HEK293T (cell line): ENCODE results near the gene IRAK4.

Experiments used
- CTCF ChIA-PET: fragments of 350-600 bp; formaldehyde crosslinking; extraction: SDS; loops from one replicate; lab custom pipeline; 2021; ENCODE audit warnings: antibody characterized with exemption, inconsistent platforms; lab: Yijun Ruan, JAX
- POLR2A ChIA-PET: fragments of 350-600 bp; formaldehyde crosslinking; extraction: SDS; loops from one replicate; lab custom pipeline; 2020; ENCODE audit warnings: antibody characterized with exemption, inconsistent platforms; lab: Yijun Ruan, JAX
- DNase-seq: peaks from one replicate; pipeline ENCODE4 v3.0.0; 2012; ENCODE audit warnings: mixed read lengths; ENCODE audit errors: extremely low spot score
- ARNT ChIP-seq: fragments of 450-650 bp; IDR thresholded peaks from 2 replicates; pipeline ENCODE4 v1.6.1; 2017; ENCODE audit warnings: mild to moderate bottlenecking
- BHLHE40 ChIP-seq: fragments of 450-650 bp; IDR thresholded peaks from 2 replicates; pipeline ENCODE4 v1.6.1; 2016; ENCODE audit warnings: mild to moderate bottlenecking, moderate library complexity, borderline replicate concordance
- CTBP1 ChIP-seq: fragments of 450-650 bp; IDR thresholded peaks from 2 replicates; pipeline ENCODE4 v1.6.1; 2016; ENCODE audit warnings: borderline replicate concordance
- ELF4 ChIP-seq: fragments of 450-650 bp; IDR thresholded peaks from 2 replicates; pipeline ENCODE4 v1.6.1; 2017; ENCODE audit warnings: antibody characterized with exemption
- FOXA1 ChIP-seq: fragments of 450-650 bp; IDR thresholded peaks from 2 replicates; pipeline ENCODE4 v1.6.1; 2016; ENCODE audit warnings: mild to moderate bottlenecking
- FOXK2 ChIP-seq: fragments of 450-650 bp; IDR thresholded peaks from 2 replicates; pipeline ENCODE4 v1.6.1; 2016; ENCODE audit warnings: mild to moderate bottlenecking
- FOXM1 ChIP-seq: fragments of 450-650 bp; IDR thresholded peaks from 2 replicates; pipeline ENCODE4 v1.6.1; 2017; ENCODE audit warnings: mild to moderate bottlenecking, borderline replicate concordance
- HDGF ChIP-seq: fragments of 450-650 bp; IDR thresholded peaks from 2 replicates; pipeline ENCODE4 v1.6.1; 2017; ENCODE audit warnings: antibody characterized with exemption, borderline replicate concordance
- L3MBTL2 ChIP-seq: fragments of 450-650 bp; conservative IDR thresholded peaks from 2 replicates; pipeline ENCODE4 v1.6.1; 2016; ENCODE audit warnings: mild to moderate bottlenecking
- LEF1 ChIP-seq: fragments of 450-650 bp; IDR thresholded peaks from 2 replicates; pipeline ENCODE4 v1.6.1; 2017; ENCODE audit warnings: mild to moderate bottlenecking, borderline replicate concordance
- NFRKB ChIP-seq: fragments of 450-650 bp; IDR thresholded peaks from 2 replicates; pipeline ENCODE4 v1.6.1; 2016; ENCODE audit warnings: mild to moderate bottlenecking, moderate library complexity
- SP1 ChIP-seq: fragments of 450-650 bp; IDR thresholded peaks from 2 replicates; pipeline ENCODE4 v1.6.1; 2017
- SUZ12 ChIP-seq: fragments of 450-650 bp; IDR thresholded peaks from 2 replicates; pipeline ENCODE4 v1.6.1; 2016; ENCODE audit warnings: mild to moderate bottlenecking
- TARDBP ChIP-seq: fragments of 450-650 bp; IDR thresholded peaks from 2 replicates; pipeline ENCODE4 v1.6.1; 2016
- ZNF384 ChIP-seq: fragments of 450-650 bp; IDR thresholded peaks from 2 replicates; pipeline ENCODE4 v1.6.1; 2016
- TF ChIP-seq, protein P1 (sequence below): fragments of 450-650 bp; IDR thresholded peaks from 2 replicates; pipeline ENCODE4 v1.6.1; 2016

IRAK4 gene

DNA sequence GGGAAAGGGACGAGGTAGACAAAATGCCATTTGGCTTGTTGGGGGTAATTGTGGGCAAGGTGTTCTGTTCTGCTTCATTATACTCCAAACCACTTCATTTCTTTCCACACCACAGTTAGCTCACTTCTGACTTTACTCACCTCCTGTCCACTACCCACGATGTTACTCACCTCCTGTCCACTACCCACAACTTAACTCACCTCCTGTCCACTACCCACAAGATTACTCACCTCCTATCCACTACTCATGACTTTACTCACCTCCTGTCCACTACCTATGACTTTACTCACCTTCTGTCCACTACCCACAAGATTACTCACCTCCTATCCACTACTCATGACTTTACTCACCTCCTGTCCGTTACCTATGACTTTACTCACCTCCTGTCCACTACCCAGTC lies 57.4 kb downstream of the IRAK4 start:
- ChIA-PET POLR2A (interaction anchor here (3.2 kb wide), 1 partner anchor 10 kb away, joined by 23 read pairs; the partner anchor contains the start of gene TWF1), CTCF (no interaction called here)
- DNase-seq: no peak
- TF ChIP-seq FOXK2 (no peak), LEF1 (no peak), HDGF (no peak), TARDBP (no peak), BHLHE40 (no peak), ZNF384 (no peak), SUZ12 (no peak)
- TF ChIP-seq, protein P1, sequence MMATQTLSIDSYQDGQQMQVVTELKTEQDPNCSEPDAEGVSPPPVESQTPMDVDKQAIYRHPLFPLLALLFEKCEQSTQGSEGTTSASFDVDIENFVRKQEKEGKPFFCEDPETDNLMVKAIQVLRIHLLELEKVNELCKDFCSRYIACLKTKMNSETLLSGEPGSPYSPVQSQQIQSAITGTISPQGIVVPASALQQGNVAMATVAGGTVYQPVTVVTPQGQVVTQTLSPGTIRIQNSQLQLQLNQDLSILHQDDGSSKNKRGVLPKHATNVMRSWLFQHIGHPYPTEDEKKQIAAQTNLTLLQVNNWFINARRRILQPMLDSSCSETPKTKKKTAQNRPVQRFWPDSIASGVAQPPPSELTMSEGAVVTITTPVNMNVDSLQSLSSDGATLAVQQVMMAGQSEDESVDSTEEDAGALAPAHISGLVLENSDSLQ: no peak

DNA sequence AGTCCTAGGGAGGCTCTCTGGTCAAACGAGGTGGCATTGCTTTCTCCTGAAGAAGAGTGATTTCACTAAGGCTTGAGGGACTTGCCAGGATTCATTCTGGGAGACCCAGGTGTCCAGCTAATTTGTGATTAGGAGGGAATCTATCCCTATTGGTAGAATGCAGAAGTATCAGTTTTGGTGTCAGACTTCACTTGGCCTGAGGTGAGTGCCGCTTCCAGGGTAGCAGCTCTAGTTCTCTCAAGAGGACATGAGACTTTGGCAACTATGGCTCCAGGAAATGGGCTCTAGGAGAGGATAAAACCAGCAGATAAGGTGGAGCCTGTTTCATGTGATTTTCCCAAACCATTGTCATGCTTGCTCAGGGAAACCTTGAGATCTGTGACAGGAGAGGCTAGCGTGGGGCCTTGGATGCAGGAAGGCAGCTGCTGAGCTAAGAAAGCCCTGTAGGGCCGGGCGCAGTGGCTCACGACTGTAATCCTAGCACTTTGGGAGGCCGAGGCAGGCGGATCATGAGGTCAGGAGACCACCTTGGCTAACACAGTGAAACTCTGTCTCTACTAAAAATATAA lies 65.5 kb downstream of the IRAK4 start:
- POLR2A ChIA-PET: interaction anchor here (0.6 kb wide), 1 partner anchor 17 kb away, joined by 3 read pairs; no protein-coding TSS in a partner anchor
- CTCF ChIA-PET: no interaction called here
- no peak for DNase-seq

DNA sequence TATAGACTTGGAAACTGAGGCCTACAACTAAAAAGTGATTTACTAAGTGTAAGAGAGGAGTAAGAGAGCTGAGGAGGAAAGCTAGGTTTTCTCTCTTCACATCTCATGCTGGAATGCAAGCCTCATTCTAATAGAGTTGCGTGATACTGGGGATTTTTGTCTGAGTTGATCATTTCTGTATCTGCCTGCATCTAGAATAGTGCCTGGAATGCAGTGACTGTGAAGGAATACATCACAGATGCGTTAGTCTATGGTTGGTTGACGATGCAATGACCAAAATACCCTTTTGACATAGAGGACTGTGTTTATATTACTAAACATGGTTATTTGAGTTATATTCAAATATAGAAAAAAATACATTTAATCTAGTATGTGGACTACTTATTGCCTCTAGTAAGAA lies 67.9 kb downstream of the IRAK4 start:
- ChIA-PET POLR2A (interaction anchor here (0.9 to 1.2 kb wide), 2 partner anchors 9 to 20 kb away, joined by 3 to 6 read pairs; partner anchors contain the start of genes TMEM117 and TWF1), CTCF (no interaction called here)
- TF ChIP-seq NFRKB: no peak
- TF ChIP-seq BHLHE40: no peak
- no peak for TF ChIP-seq L3MBTL2
- no peak for TF ChIP-seq SUZ12
- TF ChIP-seq FOXK2: no peak
- TF ChIP-seq LEF1: no peak
- no peak for TF ChIP-seq ZNF384
- no peak for TF ChIP-seq ARNT
- no peak for TF ChIP-seq FOXM1
- TF ChIP-seq CTBP1: no peak
- TF ChIP-seq, protein P1: no peak
- TF ChIP-seq SP1: no peak
- no peak for TF ChIP-seq HDGF
- no peak for TF ChIP-seq ELF4
- TF ChIP-seq FOXA1: no peak
- no peak for TF ChIP-seq TARDBP
- no peak for DNase-seq

More for the DNA sequence above, 65.5 kb downstream of the IRAK4 start:
- TF ChIP-seq L3MBTL2: no peak
- no peak for TF ChIP-seq HDGF
- no peak for TF ChIP-seq FOXA1
- TF ChIP-seq ELF4: no peak
- no peak for TF ChIP-seq FOXK2
- no peak for TF ChIP-seq ZNF384
- TF ChIP-seq, protein P1: no peak
- no peak for TF ChIP-seq ARNT
- TF ChIP-seq SUZ12: no peak
- no peak for TF ChIP-seq FOXM1
- no peak for TF ChIP-seq NFRKB
- TF ChIP-seq LEF1: no peak
- TF ChIP-seq CTBP1: no peak
- TF ChIP-seq SP1: no peak

DNA sequence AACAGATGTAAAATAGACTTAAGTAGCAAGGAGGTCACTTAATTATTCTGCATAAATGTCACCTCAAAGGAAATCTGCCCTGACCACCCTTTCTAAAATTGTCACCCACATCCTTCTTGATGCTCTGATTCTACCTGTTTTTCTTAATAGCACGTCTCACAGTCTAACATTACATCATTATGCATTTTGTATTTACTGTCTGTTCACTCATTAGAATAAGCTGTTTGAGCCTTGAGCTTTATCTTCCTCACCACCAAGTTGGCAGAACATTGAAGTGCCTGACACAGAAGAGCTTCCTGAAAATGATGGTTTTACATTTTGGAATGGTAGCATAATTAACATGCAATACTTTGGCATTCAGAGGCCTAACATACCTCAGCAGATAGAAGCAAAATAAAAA lies 68.3 kb downstream of the IRAK4 start:
- POLR2A ChIA-PET: interaction anchor here (1.2 kb wide), 1 partner anchor 20 kb away, joined by 6 read pairs; the partner anchor contains the start of gene TWF1
- CTCF ChIA-PET: no interaction called here
- DNase-seq: no peak
- TF ChIP-seq FOXK2 (no peak), SP1 (no peak), FOXM1 (no peak), HDGF (no peak), ARNT (no peak), NFRKB (no peak), ELF4 (no peak), CTBP1 (no peak), TARDBP (no peak), SUZ12 (no peak), LEF1 (no peak), L3MBTL2 (no peak), BHLHE40 (no peak), ZNF384 (no peak), FOXA1 (no peak)
- TF ChIP-seq, protein P1: no peak

DNA sequence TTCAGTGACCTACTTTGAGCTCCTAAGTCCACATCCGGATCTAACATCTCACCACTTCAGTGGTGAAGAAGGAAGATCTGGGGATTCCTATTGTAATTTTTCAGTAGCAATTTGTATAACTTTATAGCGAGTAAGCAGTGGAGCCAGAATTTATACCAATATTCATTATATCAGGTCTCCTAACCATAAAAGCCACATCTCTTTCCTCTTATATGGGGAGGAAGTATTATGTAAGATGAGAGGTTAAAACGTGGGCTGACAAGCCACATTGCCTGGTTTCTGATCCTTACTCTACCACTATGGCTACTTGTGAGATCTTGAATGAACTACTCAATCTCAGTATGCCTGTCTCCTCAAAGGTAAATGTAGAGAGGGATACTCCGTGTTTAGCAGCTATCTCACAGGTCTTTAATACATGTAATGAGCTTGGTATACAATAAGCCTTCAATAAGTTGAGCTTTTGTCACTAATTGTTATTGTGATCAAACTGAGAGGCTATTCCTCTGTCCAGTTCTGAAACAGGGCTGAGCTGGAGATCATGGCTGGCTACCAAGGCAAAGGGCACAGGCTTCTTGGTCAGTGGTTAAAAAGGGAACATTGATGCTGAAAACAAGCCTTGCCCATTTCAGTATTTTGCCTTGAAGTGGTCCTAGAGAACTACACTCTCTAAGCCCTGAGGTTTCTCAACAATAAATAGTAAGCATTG lies 73.9 kb downstream of the IRAK4 start:
- ChIA-PET CTCF (no interaction called here), POLR2A (interaction anchor here (1.0 to 1.4 kb wide), 2 partner anchors 24 to 27 kb away, joined by 3 to 5 read pairs; partner anchors contain the start of gene TWF1)
- no peak for TF ChIP-seq FOXK2
- TF ChIP-seq, protein P1: no peak
- TF ChIP-seq FOXM1: no peak
- TF ChIP-seq BHLHE40: no peak
- TF ChIP-seq ZNF384: no peak
- no peak for TF ChIP-seq NFRKB
- no peak for TF ChIP-seq ELF4
- TF ChIP-seq LEF1: no peak
- TF ChIP-seq ARNT: no peak
- TF ChIP-seq HDGF: no peak
- no peak for TF ChIP-seq CTBP1
- TF ChIP-seq SP1: no peak
- no peak for TF ChIP-seq TARDBP
- no peak for TF ChIP-seq FOXA1
- TF ChIP-seq L3MBTL2: no peak
- TF ChIP-seq SUZ12: no peak
- DNase-seq: no peak
